Measurements from ENCODE around the gene BNC2. TPM values are rescaled to one million over a fixed set of nuclear protein-coding genes. Genes with fewer than 3 reads are reported as not detected.

Gene BNC2
- total RNA-seq, 2 experiments from 2014 or later = not detected

- no peak for DNase-seq
- Mint-ChIP-seq H3K4me1 (ENCODE audit: low read depth) (no peaks in the 10 kb centered on the region), H3K27ac (no peak overlapping the region), H3K4me3 (no peak overlapping the region), H3K27me3 (no peaks in the 10 kb centered on the region), H3K36me3 (ENCODE audit: low read depth) (no peaks in the 10 kb centered on the region), H3K9me3 (peaks cover 6% of the 10 kb centered on the region)
- no peaks in the 10 kb centered on the region for H3K27me3 ChIP-seq (ENCODE audit: control insufficient read depth in 1 of 2, insufficient read depth in 2 of 2, low read length in 2 of 2)
- H3K27ac ChIP-seq (ENCODE audit: low read depth in 1 of 2, low read length in 2 of 2) = no peak overlapping the region
- H3K36me3 ChIP-seq (ENCODE audit: insufficient read depth, low read length) = no peaks in the 10 kb centered on the region
- H3K4me3 ChIP-seq (ENCODE audit: low read length) = no peak overlapping the region
- POLR2A ChIA-PET = no interaction called here
- intact Hi-C loops (cut with DNase I, micrococcal nuclease) = no loop called here
- H3K4me1 ChIP-seq (ENCODE audit: insufficient read depth, low read length) = no peaks in the 10 kb centered on the region
- no peak for ATAC-seq (ENCODE audit: poor library complexity)
- CTCF ChIA-PET = no interaction called here
- TF ChIP-seq, protein P1, sequence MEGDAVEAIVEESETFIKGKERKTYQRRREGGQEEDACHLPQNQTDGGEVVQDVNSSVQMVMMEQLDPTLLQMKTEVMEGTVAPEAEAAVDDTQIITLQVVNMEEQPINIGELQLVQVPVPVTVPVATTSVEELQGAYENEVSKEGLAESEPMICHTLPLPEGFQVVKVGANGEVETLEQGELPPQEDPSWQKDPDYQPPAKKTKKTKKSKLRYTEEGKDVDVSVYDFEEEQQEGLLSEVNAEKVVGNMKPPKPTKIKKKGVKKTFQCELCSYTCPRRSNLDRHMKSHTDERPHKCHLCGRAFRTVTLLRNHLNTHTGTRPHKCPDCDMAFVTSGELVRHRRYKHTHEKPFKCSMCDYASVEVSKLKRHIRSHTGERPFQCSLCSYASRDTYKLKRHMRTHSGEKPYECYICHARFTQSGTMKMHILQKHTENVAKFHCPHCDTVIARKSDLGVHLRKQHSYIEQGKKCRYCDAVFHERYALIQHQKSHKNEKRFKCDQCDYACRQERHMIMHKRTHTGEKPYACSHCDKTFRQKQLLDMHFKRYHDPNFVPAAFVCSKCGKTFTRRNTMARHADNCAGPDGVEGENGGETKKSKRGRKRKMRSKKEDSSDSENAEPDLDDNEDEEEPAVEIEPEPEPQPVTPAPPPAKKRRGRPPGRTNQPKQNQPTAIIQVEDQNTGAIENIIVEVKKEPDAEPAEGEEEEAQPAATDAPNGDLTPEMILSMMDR (IDR thresholded peaks at IDR 0.05) = no peak
- H3K9me3 ChIP-seq (ENCODE audit: control insufficient read depth in 1 of 2, insufficient read depth in 1 of 2, low read length in 2 of 2) = peaks cover 0 to 4% of the 10 kb centered on the region in 2 experiments
Measured at GRCh38 chr9:16501726-16502125, 368.7 kb downstream of the BNC2 start.

GRCh38 chr9:16501141-16501540 is 369.3 kb downstream of the BNC2 start:
- H3K4me1 ChIP-seq (ENCODE audit: insufficient read depth, low read length) = no peaks in the 10 kb centered on the region
- Mint-ChIP-seq H3K4me1 (ENCODE audit: low read depth) (no peaks in the 10 kb centered on the region), H3K4me3 (no peak overlapping the region), H3K27ac (no peak overlapping the region), H3K27me3 (no peaks in the 10 kb centered on the region), H3K36me3 (ENCODE audit: low read depth) (no peaks in the 10 kb centered on the region), H3K9me3 (peaks cover 6% of the 10 kb centered on the region)
- ATAC-seq (ENCODE audit: poor library complexity) = no peak
- intact Hi-C loops (cut with DNase I, micrococcal nuclease) = no loop called here
- CTCF ChIA-PET = no interaction called here
- peaks cover 0 to 4% of the 10 kb centered on the region in 2 experiments for H3K9me3 ChIP-seq (ENCODE audit: control insufficient read depth in 1 of 2, insufficient read depth in 1 of 2, low read length in 2 of 2)
- no peaks in the 10 kb centered on the region for H3K27me3 ChIP-seq (ENCODE audit: control insufficient read depth in 1 of 2, insufficient read depth in 2 of 2, low read length in 2 of 2)
- DNase-seq = no peak
- no peaks in the 10 kb centered on the region for H3K36me3 ChIP-seq (ENCODE audit: insufficient read depth, low read length)
- H3K4me3 ChIP-seq (ENCODE audit: low read length) = no peak overlapping the region
- H3K27ac ChIP-seq (ENCODE audit: low read depth in 1 of 2, low read length in 2 of 2) = no peak overlapping the region
- POLR2A ChIA-PET = no interaction called here
- TF ChIP-seq, protein P1 (IDR thresholded peaks at IDR 0.05) = no peak

DNA sequence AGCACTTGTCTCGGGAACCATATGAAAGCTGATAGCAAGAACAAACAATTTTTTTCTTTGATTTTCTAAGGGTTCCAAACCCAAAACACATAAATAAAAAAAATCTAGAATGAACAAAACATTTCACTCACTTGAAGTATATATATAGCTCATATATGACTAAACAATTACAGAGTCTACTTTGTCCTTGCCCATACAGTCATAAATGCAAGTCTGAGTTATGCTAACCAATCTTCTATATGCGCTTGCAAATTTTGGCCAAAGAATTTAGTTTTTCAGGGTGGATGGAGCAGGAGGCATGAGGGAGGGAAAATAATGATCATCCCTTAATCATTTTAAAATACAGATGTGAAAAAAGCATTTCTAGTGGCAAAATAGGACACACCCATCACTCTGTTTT is 370.1 kb downstream of the BNC2 start:
- Mint-ChIP-seq H3K27me3 (no peaks in the 10 kb centered on the region), H3K4me1 (ENCODE audit: low read depth) (no peaks in the 10 kb centered on the region), H3K9me3 (peaks cover 6% of the 10 kb centered on the region), H3K27ac (no peak overlapping the region), H3K4me3 (no peak overlapping the region), H3K36me3 (ENCODE audit: low read depth) (no peaks in the 10 kb centered on the region)
- ATAC-seq (ENCODE audit: poor library complexity) = no peak
- TF ChIP-seq, protein P1 (IDR thresholded peaks at IDR 0.05) = no peak
- intact Hi-C loops (cut with DNase I, micrococcal nuclease) = no loop called here
- Histone ChIP-seq H3K4me3 (ENCODE audit: low read length) (no peak overlapping the region), H3K4me1 (ENCODE audit: insufficient read depth, low read length) (no peaks in the 10 kb centered on the region), H3K27ac (ENCODE audit: low read depth in 1 of 2, low read length in 2 of 2) (no peak overlapping the region), H3K36me3 (ENCODE audit: insufficient read depth, low read length) (no peaks in the 10 kb centered on the region), H3K9me3 (ENCODE audit: control insufficient read depth in 1 of 2, insufficient read depth in 1 of 2, low read length in 2 of 2) (peaks cover 0 to 4% of the 10 kb centered on the region in 2 experiments), H3K27me3 (ENCODE audit: control insufficient read depth in 1 of 2, insufficient read depth in 2 of 2, low read length in 2 of 2) (no peaks in the 10 kb centered on the region)
- POLR2A ChIA-PET = no interaction called here
- DNase-seq = no peak
- CTCF ChIA-PET = no interaction called here
